ENCODE data around the gene PLCB4. TPM values are rescaled to one million over a fixed set of nuclear protein-coding genes. Genes with fewer than 3 reads are reported as not detected.
A peak's percentile ranks its signal among the peaks of the same experiment; 100 is the strongest.

The PLCB4 gene
- total RNA-seq, 1 experiment from 2014 or later: not detected

DNA sequence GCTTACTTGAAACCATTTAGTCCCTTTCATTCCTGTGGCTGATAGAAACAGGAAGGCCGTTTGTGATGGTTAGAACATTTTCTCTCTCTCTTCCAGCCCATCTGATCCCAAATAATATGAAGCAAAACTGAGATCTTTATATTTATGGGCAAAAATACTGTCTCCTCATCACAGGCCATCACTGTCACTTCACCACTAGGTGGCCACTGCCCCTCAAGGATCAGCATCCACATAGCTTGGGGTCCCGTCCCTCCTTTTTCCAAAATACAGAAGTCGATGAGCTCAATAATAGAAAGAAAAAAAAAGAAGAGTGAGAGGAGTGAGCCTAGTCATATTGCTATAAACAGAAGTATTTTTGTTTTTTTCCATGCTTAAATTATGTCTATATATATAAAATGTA, 399.1 kb downstream of the PLCB4 start:
- no peak overlapping the region for H3K9ac ChIP-seq (ENCODE audit: low read length)
- H3K4me3 ChIP-seq (ENCODE audit: low read length): no peak overlapping the region
- no peak overlapping the region for H3K4me2 ChIP-seq (ENCODE audit: low read depth, low read length, poor library complexity, severe bottlenecking)
- H3K27ac ChIP-seq (ENCODE audit: low read length): no peak overlapping the region
- H2AFZ ChIP-seq (ENCODE audit: low read length): no peak overlapping the region
- no peaks in the 10 kb centered on the region for H3K9me3 ChIP-seq (ENCODE audit: low read length)
- H3K36me3 ChIP-seq (ENCODE audit: insufficient read depth, low read length): no peaks in the 10 kb centered on the region
- no peaks in the 10 kb centered on the region for H4K20me1 ChIP-seq (ENCODE audit: insufficient read depth, low read depth, low read length)
- no peaks in the 10 kb centered on the region for H3K4me1 ChIP-seq (ENCODE audit: low read length)
- no peaks in the 10 kb centered on the region for H3K9me2 ChIP-seq (replicated peaks; ENCODE audit: insufficient read depth, low read length)
- H3K79me2 ChIP-seq (ENCODE audit: low read length): no peaks in the 10 kb centered on the region
- DNase-seq: peak; percentile 47
- no peaks in the 10 kb centered on the region for H3K27me3 ChIP-seq (ENCODE audit: low read length)

DNA sequence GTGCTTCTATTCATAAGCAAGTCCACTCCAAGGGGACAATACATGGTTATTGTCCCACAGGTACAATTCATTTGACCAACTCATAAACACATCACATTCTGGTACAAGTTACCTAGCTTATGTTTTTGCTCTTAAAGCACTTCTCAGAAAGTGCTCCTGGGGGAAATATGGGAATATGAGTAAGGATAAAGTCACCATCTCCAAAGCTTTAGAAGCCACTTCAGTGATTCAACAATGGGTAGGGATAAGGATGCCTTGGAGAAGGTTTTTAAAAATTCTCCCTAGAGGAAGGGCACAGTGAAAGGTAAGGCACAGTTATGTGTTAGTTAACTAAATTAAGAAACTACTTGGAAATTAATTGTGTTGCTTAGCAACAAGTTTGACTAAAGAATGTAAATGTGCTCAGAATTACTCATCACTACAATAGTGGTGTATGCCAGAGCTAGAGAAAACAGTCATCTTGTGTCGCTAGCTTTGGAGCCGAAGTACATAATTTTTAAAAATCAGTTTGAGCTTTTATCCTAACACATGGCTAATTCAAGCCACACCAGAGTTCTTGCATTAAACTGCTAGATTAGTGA, 406.0 kb downstream of the PLCB4 start:
- no peaks in the 10 kb centered on the region for H3K27me3 ChIP-seq (ENCODE audit: low read length)
- H3K27ac ChIP-seq (ENCODE audit: low read length): no peak overlapping the region
- DNase-seq: no peak
- H3K9ac ChIP-seq (ENCODE audit: low read length): no peak overlapping the region
- H3K9me3 ChIP-seq (ENCODE audit: low read length): no peaks in the 10 kb centered on the region
- no peaks in the 10 kb centered on the region; the same call in 1 of the 2 replicates for H4K20me1 ChIP-seq (ENCODE audit: insufficient read depth, low read depth, low read length)
- H3K36me3 ChIP-seq (ENCODE audit: insufficient read depth, low read length): no peaks in the 10 kb centered on the region
- no peak overlapping the region for H3K4me3 ChIP-seq (ENCODE audit: low read length)
- H3K4me1 ChIP-seq (ENCODE audit: low read length): no peaks in the 10 kb centered on the region
- H3K9me2 ChIP-seq (replicated peaks; ENCODE audit: insufficient read depth, low read length): no peaks in the 10 kb centered on the region
- no peak overlapping the region for H2AFZ ChIP-seq (ENCODE audit: low read length)
- H3K4me2 ChIP-seq (ENCODE audit: low read depth, low read length, poor library complexity, severe bottlenecking): no peak overlapping the region
- H3K79me2 ChIP-seq (ENCODE audit: low read length): no peaks in the 10 kb centered on the region

DNA sequence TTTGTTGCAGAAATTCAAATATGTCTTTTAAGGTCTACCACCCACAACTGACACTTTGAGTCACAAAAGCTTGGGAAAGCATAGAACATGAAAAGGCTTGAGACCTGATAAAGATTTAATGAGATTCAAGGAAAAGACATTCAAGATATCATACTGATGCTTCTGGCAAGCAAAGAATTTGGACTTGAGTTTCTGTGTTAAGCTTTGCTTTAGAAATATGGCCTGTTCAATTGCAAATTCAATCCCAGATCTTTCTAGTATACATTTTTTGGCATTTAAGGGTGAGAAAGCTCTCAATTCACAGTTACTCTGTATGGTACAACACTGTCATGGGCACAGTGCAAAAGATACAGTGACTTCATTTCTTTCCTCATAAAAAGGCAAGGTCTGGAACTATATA, 406.6 kb downstream of the PLCB4 start:
- Histone ChIP-seq H3K27ac (ENCODE audit: low read length) (no peak overlapping the region), H3K4me1 (ENCODE audit: low read length) (no peaks in the 10 kb centered on the region), H2AFZ (ENCODE audit: low read length) (no peak overlapping the region), H3K27me3 (ENCODE audit: low read length) (no peaks in the 10 kb centered on the region), H3K36me3 (ENCODE audit: insufficient read depth, low read length) (no peaks in the 10 kb centered on the region), H3K9ac (ENCODE audit: low read length) (no peak overlapping the region), H3K4me3 (ENCODE audit: low read length) (no peak overlapping the region), H4K20me1 (ENCODE audit: insufficient read depth, low read depth, low read length) (no peaks in the 10 kb centered on the region; the same call in 1 of the 2 replicates), H3K79me2 (ENCODE audit: low read length) (no peaks in the 10 kb centered on the region), H3K4me2 (ENCODE audit: low read depth, low read length, poor library complexity, severe bottlenecking) (no peak overlapping the region), H3K9me3 (ENCODE audit: low read length) (no peaks in the 10 kb centered on the region), H3K9me2 (replicated peaks; ENCODE audit: insufficient read depth, low read length) (no peaks in the 10 kb centered on the region)
- DNase-seq: no peak

DNA sequence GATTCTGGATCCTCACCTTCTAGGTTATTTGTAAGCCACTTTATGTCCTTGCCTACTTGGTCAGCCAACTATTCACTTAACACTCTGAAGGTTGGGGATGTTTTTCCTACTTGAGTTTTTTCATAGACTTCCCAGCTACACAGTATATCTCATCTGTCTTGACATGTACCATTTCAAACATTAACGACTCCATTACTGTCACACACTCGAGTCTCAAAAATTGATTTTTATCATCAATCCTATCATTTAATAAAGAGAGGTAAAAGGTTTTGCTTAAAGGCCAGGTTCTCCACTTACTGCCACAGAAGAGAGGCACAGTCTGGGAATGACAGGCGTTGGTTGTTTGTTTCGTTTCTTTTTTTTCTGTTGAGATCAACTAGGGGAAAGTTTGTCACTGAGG, 407.3 kb downstream of the PLCB4 start:
- H3K9me2 ChIP-seq (replicated peaks; ENCODE audit: insufficient read depth, low read length): no peaks in the 10 kb centered on the region
- H3K4me2 ChIP-seq (ENCODE audit: low read depth, low read length, poor library complexity, severe bottlenecking): no peak overlapping the region
- DNase-seq: no peak
- no peaks in the 10 kb centered on the region; the same call in 1 of the 2 replicates for H4K20me1 ChIP-seq (ENCODE audit: insufficient read depth, low read depth, low read length)
- H3K27me3 ChIP-seq (ENCODE audit: low read length): no peaks in the 10 kb centered on the region
- no peak overlapping the region for H3K9ac ChIP-seq (ENCODE audit: low read length)
- no peaks in the 10 kb centered on the region for H3K79me2 ChIP-seq (ENCODE audit: low read length)
- H3K4me1 ChIP-seq (ENCODE audit: low read length): no peaks in the 10 kb centered on the region
- H3K4me3 ChIP-seq (ENCODE audit: low read length): no peak overlapping the region
- H3K9me3 ChIP-seq (ENCODE audit: low read length): no peaks in the 10 kb centered on the region
- no peaks in the 10 kb centered on the region for H3K36me3 ChIP-seq (ENCODE audit: insufficient read depth, low read length)
- no peak overlapping the region for H2AFZ ChIP-seq (ENCODE audit: low read length)
- no peak overlapping the region for H3K27ac ChIP-seq (ENCODE audit: low read length)

DNA sequence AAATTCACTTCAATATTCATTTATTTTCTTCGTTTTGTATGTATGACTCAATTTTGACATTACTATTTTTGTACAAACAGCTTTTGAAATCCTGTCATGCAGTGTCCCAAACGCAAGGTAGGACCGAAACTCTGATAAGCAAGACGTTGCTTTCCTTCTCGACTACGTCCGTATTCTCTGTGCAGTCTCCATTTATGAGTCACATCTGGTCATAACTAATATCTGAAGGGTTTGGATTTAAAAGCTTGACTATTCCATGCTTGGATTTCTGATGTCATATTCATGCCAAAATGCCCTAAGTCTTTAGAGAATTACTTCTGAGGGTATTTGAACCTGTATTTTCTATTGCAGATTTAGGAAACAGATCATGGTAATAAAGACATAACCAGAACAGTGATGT, 407.8 kb downstream of the PLCB4 start:
- DNase-seq: no peak
- no peak overlapping the region for H3K27ac ChIP-seq (ENCODE audit: low read length)
- no peak overlapping the region for H3K4me3 ChIP-seq (ENCODE audit: low read length)
- no peaks in the 10 kb centered on the region for H3K79me2 ChIP-seq (ENCODE audit: low read length)
- no peaks in the 10 kb centered on the region for H3K27me3 ChIP-seq (ENCODE audit: low read length)
- no peak overlapping the region for H3K4me2 ChIP-seq (ENCODE audit: low read depth, low read length, poor library complexity, severe bottlenecking)
- no peak overlapping the region for H2AFZ ChIP-seq (ENCODE audit: low read length)
- H3K9ac ChIP-seq (ENCODE audit: low read length): no peak overlapping the region
- no peaks in the 10 kb centered on the region; the same call in 1 of the 2 replicates for H4K20me1 ChIP-seq (ENCODE audit: insufficient read depth, low read depth, low read length)
- no peaks in the 10 kb centered on the region for H3K9me2 ChIP-seq (replicated peaks; ENCODE audit: insufficient read depth, low read length)
- H3K4me1 ChIP-seq (ENCODE audit: low read length): no peaks in the 10 kb centered on the region
- no peaks in the 10 kb centered on the region for H3K36me3 ChIP-seq (ENCODE audit: insufficient read depth, low read length)
- no peaks in the 10 kb centered on the region for H3K9me3 ChIP-seq (ENCODE audit: low read length)

DNA sequence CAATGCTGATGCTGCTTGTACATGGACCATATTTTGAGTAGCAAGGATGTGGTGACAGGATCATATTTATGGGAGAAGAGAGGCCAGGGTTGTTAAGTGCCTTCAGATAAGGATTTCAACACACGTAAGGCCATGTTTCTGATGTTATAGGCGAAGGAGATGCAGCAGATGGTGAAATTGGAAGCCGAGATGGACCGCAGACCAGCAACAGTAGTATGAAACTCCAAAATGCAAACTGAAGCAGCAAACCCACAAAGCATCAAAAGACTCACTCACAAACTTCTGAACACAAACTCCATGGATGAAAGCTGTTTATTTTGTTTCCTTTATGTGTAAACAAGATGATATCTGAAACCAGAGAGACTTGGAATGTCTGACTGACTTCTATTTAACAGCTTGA, 409.9 kb downstream of the PLCB4 start:
- Histone ChIP-seq H3K27me3 (ENCODE audit: low read length) (no peaks in the 10 kb centered on the region), H3K79me2 (ENCODE audit: low read length) (no peaks in the 10 kb centered on the region), H4K20me1 (ENCODE audit: insufficient read depth, low read depth, low read length) (no peaks in the 10 kb centered on the region; the same call in 1 of the 2 replicates), H3K36me3 (ENCODE audit: insufficient read depth, low read length) (no peaks in the 10 kb centered on the region), H2AFZ (ENCODE audit: low read length) (no peak overlapping the region), H3K27ac (ENCODE audit: low read length) (no peak overlapping the region), H3K4me1 (ENCODE audit: low read length) (no peaks in the 10 kb centered on the region), H3K4me2 (ENCODE audit: low read depth, low read length, poor library complexity, severe bottlenecking) (no peak overlapping the region), H3K9me3 (ENCODE audit: low read length) (no peaks in the 10 kb centered on the region), H3K4me3 (ENCODE audit: low read length) (no peak overlapping the region), H3K9ac (ENCODE audit: low read length) (no peak overlapping the region), H3K9me2 (replicated peaks; ENCODE audit: insufficient read depth, low read length) (no peaks in the 10 kb centered on the region)
- DNase-seq: no peak

DNA sequence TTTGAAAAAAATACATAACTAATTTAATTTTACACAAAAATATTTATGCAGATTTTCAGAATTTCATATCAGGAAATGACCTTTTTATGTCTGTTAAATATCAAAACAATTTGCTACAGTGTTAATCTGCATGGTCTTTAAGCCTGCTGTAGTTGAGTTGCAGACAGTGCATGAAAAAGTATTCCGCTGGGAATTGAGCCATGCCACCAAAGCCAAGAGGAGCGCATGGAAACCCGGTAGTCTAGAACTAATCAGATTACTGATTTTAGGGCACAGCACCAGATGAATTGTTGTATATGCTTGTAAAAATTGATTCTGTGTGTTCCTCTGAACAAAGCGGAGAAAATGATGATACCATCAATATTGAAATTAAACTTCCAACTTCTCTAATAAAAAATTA, 411.2 kb downstream of the PLCB4 start:
- Histone ChIP-seq H3K4me2 (ENCODE audit: low read depth, low read length, poor library complexity, severe bottlenecking) (no peak overlapping the region), H3K36me3 (ENCODE audit: insufficient read depth, low read length) (no peaks in the 10 kb centered on the region), H3K9me2 (replicated peaks; ENCODE audit: insufficient read depth, low read length) (no peaks in the 10 kb centered on the region), H3K79me2 (ENCODE audit: low read length) (no peaks in the 10 kb centered on the region), H3K27ac (ENCODE audit: low read length) (no peak overlapping the region), H3K4me3 (ENCODE audit: low read length) (no peak overlapping the region), H3K27me3 (ENCODE audit: low read length) (no peaks in the 10 kb centered on the region), H4K20me1 (ENCODE audit: insufficient read depth, low read depth, low read length) (no peaks in the 10 kb centered on the region), H2AFZ (ENCODE audit: low read length) (no peak overlapping the region), H3K9me3 (ENCODE audit: low read length) (no peaks in the 10 kb centered on the region), H3K4me1 (ENCODE audit: low read length) (no peaks in the 10 kb centered on the region), H3K9ac (ENCODE audit: low read length) (no peak overlapping the region)
- no peak for DNase-seq

DNA sequence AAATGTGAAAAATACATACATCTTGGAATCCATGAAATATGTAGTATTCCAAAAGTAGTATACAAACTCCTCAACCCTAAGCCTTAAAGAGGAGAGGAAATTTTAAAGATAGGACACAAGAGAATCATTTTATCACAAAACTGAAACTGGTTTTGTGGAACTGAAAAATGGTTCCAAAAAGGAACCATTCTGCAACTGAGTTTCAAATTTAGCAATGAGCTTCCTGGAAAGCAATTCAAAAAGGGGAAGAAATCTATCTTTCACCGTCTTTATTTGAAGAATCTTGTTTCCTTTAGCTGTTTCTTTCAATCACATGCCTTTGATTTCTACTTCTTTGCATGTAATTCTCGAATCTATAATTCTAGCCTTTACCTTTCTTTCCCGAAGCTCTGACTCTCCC, 413.3 kb downstream of the PLCB4 start:
- no peaks in the 10 kb centered on the region for H3K27me3 ChIP-seq (ENCODE audit: low read length)
- no peak overlapping the region for H3K4me3 ChIP-seq (ENCODE audit: low read length)
- H3K4me2 ChIP-seq (ENCODE audit: low read depth, low read length, poor library complexity, severe bottlenecking): no peak overlapping the region
- H4K20me1 ChIP-seq (ENCODE audit: insufficient read depth, low read depth, low read length): no peaks in the 10 kb centered on the region
- peak; percentile 50 for DNase-seq
- no peaks in the 10 kb centered on the region for H3K79me2 ChIP-seq (ENCODE audit: low read length)
- no peaks in the 10 kb centered on the region for H3K36me3 ChIP-seq (ENCODE audit: insufficient read depth, low read length)
- H3K9me2 ChIP-seq (replicated peaks; ENCODE audit: insufficient read depth, low read length): no peaks in the 10 kb centered on the region
- no peak overlapping the region for H2AFZ ChIP-seq (ENCODE audit: low read length)
- H3K9ac ChIP-seq (ENCODE audit: low read length): no peak overlapping the region
- no peaks in the 10 kb centered on the region for H3K4me1 ChIP-seq (ENCODE audit: low read length)
- no peak overlapping the region for H3K27ac ChIP-seq (ENCODE audit: low read length)
- H3K9me3 ChIP-seq (ENCODE audit: low read length): no peaks in the 10 kb centered on the region

DNA sequence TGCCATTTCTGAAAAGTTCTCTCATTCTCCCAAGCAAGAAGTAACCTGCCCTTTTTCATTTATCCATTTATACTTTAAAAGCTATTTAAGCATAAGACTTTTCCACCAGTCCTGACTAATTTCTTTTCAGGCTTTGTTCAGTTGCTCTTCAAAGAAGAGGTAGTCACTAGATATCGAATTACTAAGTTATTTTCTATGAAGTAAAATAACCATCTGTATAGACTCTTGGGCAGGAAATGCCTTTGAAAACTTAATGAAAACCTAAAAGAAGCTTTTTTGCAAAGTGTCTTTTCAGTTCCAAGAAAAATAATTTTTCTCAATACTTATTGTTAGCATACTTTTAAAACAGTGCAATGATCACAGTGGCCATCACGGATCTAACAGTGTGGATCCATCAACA, 414.2 kb downstream of the PLCB4 start:
- no peaks in the 10 kb centered on the region for H4K20me1 ChIP-seq (ENCODE audit: insufficient read depth, low read depth, low read length)
- H3K9me2 ChIP-seq (replicated peaks; ENCODE audit: insufficient read depth, low read length): no peaks in the 10 kb centered on the region
- DNase-seq: no peak
- no peak overlapping the region for H2AFZ ChIP-seq (ENCODE audit: low read length)
- no peaks in the 10 kb centered on the region for H3K79me2 ChIP-seq (ENCODE audit: low read length)
- H3K4me1 ChIP-seq (ENCODE audit: low read length): no peaks in the 10 kb centered on the region
- no peaks in the 10 kb centered on the region for H3K9me3 ChIP-seq (ENCODE audit: low read length)
- no peak overlapping the region for H3K27ac ChIP-seq (ENCODE audit: low read length)
- H3K9ac ChIP-seq (ENCODE audit: low read length): no peak overlapping the region
- no peak overlapping the region for H3K4me2 ChIP-seq (ENCODE audit: low read depth, low read length, poor library complexity, severe bottlenecking)
- H3K27me3 ChIP-seq (ENCODE audit: low read length): no peaks in the 10 kb centered on the region
- no peaks in the 10 kb centered on the region for H3K36me3 ChIP-seq (ENCODE audit: insufficient read depth, low read length)
- H3K4me3 ChIP-seq (ENCODE audit: low read length): no peak overlapping the region

Data from Karpas-422 (cell line).